Smooth muscle cell of the brain vasculature (primary cell): Measurements from ENCODE around the gene BRF1.

Experiments
- DNase-seq: peaks from one replicate; pipeline ENCODE4 v3.0.0-alpha.2; 2012; ENCODE audit warnings: low read depth, low spot score

BRF1 gene

DNA sequence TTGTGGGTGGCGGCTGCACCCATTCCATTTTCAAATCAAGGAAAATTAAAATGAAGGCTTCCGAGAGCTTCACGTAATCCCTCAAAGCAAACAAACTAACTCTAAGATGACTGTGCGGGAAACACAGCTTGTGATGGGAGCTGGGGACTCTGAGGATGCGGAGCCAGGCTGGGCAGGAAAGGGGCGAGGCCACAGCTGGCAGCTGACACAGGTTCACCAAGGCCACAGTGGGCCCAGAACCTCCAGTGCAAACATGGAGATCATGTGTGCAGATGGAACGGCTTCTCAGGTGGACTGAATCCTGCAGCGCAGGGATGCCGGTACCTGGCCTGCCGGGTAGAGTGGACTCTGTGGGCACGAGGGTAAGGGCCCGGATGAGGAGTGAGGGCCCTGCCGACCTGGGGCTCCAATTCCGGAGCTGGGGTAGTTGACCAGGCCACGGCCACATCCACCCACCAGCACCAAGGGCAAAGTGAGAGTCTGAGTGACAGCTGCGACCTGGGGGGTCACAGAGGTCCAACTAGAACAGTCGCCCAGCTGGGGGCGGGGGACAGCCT, 71.6 kb downstream of the BRF1 start:
- no peak for DNase-seq

- no peak for DNase-seq
Observed at GRCh38 chr14:105228562-105228961, 72.2 kb downstream of the BRF1 start.

GRCh38 chr14:105227346-105227745, 73.5 kb downstream of the BRF1 start:
- DNase-seq = no peak

GRCh38 chr14:105226198-105226597, 74.6 kb downstream of the BRF1 start:
- DNase-seq = no peak

- no peak for DNase-seq
Observed at GRCh38 chr14:105224845-105225570, 75.8 kb downstream of the BRF1 start.

GRCh38 chr14:105223770-105224544, 76.8 kb downstream of the BRF1 start:
- DNase-seq = no peak

GRCh38 chr14:105223260-105223659, 77.5 kb downstream of the BRF1 start:
- no peak for DNase-seq

GRCh38 chr14:105221598-105222178, 79.1 kb downstream of the BRF1 start:
- DNase-seq = no peak

DNA sequence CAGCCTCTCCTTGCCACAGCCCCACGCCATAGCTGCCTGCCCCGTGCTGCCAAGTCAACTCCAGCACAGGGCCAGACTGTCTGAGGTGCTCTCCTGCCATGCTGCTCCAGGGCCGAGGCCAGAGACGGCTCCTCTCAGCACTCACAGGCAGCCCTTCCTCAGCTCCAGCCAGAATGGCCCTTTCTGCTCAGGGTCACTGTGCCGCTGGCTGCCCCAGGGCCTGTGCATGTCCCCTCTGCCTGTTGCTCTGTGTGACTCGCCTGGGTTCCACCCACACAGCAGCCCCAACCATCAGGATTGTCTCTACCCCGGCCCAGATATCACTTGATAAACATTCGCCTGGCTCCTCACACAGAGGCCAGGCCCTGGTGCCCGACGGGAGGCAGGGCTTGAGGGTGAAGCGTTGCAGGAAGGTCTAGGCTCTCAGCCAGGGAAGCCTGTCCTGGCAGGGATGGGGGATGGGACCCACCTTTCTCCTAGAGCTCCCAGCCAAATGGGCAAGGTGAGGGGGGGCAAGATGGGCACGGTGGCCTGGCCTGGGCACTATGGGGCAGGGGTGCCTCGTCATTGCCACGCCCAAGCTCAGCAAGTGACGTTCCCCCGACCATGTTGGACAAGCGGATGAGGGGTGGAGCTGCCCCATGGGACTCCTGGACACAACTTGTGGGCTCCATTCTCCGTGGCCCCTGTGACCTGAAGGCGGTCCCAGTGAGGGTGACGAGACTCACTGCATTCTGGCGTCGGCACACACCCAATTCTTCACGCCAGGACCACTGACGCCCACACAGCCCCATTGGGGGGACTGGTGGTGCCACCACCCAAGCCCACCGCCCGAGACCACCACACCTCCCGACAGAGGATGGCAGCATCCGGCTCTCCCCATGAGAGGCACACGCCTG, 79.9 kb downstream of the BRF1 start:
- no peak for DNase-seq

DNA sequence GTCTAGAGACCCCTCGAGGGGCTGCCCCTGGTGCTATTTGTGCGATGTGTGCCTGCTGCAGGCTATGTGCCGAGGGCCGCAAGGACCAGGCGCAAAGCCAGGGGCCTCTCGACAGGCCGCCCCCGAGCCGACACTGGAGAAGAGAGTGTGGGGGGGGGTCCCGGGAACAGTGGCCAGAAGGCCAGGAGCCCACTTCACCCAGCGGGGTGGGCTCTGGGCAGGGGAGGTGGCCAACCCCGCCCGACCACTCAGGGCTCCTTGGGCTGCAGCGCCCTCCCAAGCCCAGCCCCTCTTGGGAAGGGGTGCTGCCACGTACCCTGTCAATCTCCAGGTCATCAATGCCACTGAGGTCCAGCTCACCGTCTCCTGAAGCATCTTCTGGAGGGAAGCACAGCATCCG, 81.0 kb downstream of the BRF1 start:
- no peak for DNase-seq

DNA sequence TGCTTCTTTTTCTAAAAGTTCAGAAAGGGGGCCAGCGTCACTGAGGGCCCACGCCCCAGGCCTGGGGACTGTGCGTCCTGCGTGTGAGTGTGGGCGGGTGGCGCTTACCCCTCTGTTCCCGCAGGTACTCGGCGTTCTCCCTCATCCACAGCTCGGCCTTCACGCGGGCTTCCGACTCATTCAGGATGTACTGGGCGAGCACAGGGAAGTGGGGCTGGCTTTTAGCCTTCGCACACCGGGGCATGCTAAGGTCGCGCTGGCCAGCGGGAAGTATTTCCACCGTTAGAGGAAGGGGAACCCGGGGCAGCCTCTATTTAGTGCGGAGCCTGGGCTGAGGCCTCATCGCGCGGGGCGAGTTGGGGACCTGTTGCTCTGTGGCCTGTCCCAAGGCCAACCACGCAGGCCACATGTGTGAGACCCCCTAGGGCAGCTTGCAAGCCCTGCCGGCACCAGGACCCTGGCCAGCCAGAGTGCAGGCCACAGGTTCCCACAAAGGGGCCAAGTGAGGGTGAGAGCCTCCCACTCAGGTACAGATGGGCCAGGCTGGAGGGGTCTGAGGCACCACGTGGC, 81.7 kb downstream of the BRF1 start:
- no peak for DNase-seq

DNA sequence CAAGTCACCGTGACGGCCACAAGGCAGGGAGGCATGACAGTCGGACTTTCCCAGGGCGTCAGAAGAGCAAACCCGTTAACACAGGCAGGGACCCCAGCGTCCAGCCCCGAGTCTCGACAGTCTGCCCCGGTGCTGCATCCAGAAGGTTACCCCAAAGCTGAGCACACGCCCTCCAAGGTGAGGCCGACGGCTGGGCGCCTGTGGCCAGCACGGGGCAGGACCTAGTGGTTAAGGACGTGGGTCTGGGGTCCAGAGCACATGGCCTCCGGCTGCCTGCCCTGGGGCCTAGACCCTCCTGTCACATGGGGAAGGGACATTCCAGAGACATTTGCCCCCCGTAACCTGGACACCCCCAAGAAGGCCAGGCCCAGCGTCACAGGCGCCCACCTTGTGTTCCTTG, 82.2 kb downstream of the BRF1 start:
- DNase-seq = no peak

GRCh38 chr14:105217774-105218173, 83.0 kb downstream of the BRF1 start:
- DNase-seq = no peak

DNA sequence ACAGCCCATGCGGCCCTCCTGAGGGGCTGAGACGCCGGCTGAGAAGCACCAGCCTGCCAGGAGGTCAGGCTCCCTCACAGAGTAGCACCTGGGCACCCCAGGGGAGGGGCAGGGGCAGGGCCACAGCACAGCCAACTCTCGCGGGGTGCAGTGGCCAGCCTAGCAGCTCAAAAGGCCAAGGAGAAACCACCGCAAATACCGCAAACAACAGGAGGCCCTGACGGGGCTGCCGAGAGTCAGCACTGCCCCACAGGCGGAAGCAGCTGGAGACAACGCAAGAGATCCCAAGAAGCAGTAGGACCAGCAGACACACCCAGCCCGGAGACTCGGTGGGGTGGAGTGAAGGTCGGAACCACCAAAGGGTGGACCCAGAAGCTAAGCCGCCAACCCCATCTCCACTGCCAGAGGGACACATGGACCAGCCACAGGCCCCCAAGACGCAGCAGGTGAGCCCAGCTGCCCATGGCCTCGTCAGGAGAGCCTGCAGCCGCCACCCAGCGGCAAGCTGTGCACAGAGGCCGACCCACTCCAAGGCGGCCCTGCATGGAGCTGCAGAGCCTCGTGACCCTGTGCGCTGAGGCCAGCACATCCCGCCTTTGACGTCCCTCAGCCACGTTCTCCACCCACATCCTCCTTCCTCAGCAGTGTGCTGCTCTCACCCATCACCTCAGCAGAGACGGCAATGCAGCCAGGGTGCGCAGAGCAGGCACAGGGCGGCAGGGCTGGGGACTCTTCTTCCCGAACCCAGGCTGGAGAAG, 84.1 kb downstream of the BRF1 start:
- no peak for DNase-seq

GRCh38 chr14:105215602-105216001, 85.2 kb downstream of the BRF1 start:
- DNase-seq = no peak

DNA sequence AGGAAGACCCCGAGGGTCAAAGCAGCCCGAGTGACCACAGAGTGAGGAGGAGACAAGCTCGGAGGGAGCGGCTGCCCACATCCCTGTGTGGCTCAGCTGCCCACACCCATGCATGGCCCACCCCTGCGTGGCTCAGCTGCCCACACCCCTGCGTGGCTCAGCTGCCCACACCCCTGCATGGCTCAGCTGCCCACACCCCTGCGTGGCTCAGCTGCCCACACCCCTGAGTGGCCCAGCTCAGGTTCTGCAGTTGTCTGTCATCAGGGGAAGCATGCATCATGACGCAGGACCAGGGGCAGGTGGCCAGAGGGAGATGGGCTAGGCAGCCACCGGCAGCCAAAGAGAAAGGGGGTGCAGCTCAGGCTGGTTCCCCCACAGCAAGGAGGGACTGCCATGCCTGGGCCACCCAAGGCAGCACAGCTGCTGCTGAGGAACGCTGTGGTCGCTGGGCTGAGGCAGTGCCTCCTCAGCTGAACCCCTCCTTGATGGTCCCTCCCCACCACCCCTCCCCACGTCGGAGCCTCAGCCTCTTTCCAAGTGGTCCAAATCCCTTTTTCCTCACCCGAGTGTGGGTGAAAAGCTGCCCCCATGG, 86.4 kb downstream of the BRF1 start:
- no peak for DNase-seq

DNA sequence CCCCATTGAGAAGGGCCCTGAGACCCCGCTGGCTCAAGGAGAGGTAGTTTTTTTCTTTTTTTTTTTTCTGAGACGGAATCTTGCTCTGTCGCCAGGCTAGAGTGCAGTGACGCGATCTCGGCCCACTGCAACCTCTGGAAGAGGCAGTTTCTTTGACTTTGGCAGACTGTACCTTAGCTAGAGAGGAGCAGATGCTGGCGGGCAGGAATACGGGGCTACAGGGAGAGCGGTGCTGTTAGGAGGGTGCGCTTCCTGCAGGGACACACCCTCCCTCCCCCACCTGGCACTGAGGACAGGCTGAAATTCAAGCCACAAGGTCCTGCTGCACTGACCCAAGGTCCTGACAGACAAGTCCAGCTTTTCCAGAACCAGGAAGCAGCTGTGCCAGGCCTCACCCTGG, 87.4 kb downstream of the BRF1 start:
- no peak for DNase-seq

GRCh38 chr14:105212541-105213300, 88.1 kb downstream of the BRF1 start:
- DNase-seq = no peak

- no peak for DNase-seq
Observed at GRCh38 chr14:105211758-105212089, 89.1 kb downstream of the BRF1 start.
